ENCODE results near the gene KHDRBS2.

The KHDRBS2 gene

DNA sequence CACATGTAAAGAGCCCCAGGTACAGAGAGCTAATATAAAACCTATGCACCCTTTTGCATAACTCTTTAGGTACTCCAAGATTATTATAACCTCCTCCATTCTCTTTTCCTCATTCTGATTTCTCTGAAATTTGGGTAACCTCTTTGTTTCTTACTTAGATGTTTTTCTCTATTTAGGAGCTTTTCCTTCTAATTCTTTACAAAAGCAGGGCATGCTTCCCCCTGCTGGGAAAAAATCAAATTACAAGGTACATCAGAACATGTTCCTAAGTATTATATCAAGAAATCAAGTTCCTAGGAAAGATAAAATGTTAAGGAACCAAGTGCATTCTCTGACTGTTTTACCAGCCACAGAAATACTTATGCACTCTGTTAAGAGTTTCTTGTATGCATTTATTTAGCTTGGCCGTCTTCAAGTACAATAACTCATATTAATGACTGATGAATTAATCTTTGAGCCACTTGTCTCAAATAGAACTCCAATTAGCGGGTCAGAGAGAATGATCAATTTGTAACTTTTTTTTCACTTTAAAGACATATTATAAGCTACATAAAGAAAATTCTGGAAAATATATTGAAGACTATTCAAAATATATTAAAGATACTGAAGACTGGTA, 2.1 kb downstream of the KHDRBS2 start:
- peaks cover 11% of the 10 kb centered on the region for H3K9me3 ChIP-seq
- no peak overlapping the region for H3K4me3 ChIP-seq
- no peaks in the 10 kb centered on the region for H3K36me3 ChIP-seq
- no peaks in the 10 kb centered on the region for H4K20me1 ChIP-seq
- no peak overlapping the region for H3K9ac ChIP-seq
- no peak overlapping the region for H3K27ac ChIP-seq
- no peaks in the 10 kb centered on the region for H3K27me3 ChIP-seq
- H3K4me2 ChIP-seq, result no peak overlapping the region
- TF ChIP-seq Cebpa-rat (IDR thresholded peaks at IDR 0.05), result no peak
- no peaks in the 10 kb centered on the region for H3K4me1 ChIP-seq

GRCh38 chr6:62283365-62283764, 2.7 kb downstream of the KHDRBS2 start:
- Histone ChIP-seq H3K27me3 (no peaks in the 10 kb centered on the region), H3K4me3 (no peak overlapping the region), H3K4me1 (no peaks in the 10 kb centered on the region), H3K27ac (no peak overlapping the region), H3K9me3 (peaks cover 11% of the 10 kb centered on the region), H3K4me2 (no peak overlapping the region), H4K20me1 (no peaks in the 10 kb centered on the region), H3K36me3 (no peaks in the 10 kb centered on the region), H3K9ac (no peak overlapping the region)
- TF ChIP-seq Cebpa-rat (IDR thresholded peaks at IDR 0.05), result no peak

DNA sequence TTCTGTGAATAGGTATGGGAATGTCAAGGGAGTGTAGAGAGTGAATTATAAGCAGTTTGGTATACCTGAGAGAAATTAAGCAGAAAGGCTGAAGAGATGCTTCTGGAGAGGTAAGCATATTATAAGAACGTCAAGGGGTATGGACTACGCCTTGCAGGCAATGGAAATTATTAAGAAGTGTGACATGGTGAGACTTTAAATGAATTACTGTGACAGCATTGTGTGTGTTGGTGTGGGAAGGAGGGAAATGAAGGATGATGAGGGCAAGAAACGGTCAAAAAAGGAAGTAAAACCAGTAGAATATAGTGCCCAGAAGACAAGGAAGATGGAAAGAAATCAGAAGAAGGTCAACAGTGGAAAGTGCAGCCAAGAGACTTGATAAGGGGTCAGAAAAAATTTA, 5.9 kb downstream of the KHDRBS2 start:
- no peak overlapping the region for H3K4me3 ChIP-seq
- H3K4me1 ChIP-seq, result no peaks in the 10 kb centered on the region
- H3K27ac ChIP-seq, result no peak overlapping the region
- no peak overlapping the region for H3K4me2 ChIP-seq
- no peaks in the 10 kb centered on the region for H4K20me1 ChIP-seq
- H3K27me3 ChIP-seq, result no peaks in the 10 kb centered on the region
- H3K36me3 ChIP-seq, result no peaks in the 10 kb centered on the region
- H3K9ac ChIP-seq, result no peak overlapping the region
- TF ChIP-seq Cebpa-rat (IDR thresholded peaks at IDR 0.05), result no peak
- H3K9me3 ChIP-seq, result no peaks in the 10 kb centered on the region

- no peaks in the 10 kb centered on the region for H3K9me3 ChIP-seq
- H3K4me3 ChIP-seq, result no peak overlapping the region
- no peak for TF ChIP-seq Cebpa-rat (IDR thresholded peaks at IDR 0.05)
- no peak overlapping the region for H3K9ac ChIP-seq
- H3K36me3 ChIP-seq, result no peaks in the 10 kb centered on the region
- H3K4me2 ChIP-seq, result no peak overlapping the region
- H3K27me3 ChIP-seq, result no peaks in the 10 kb centered on the region
- no peaks in the 10 kb centered on the region for H4K20me1 ChIP-seq
- H3K4me1 ChIP-seq, result no peaks in the 10 kb centered on the region
- no peak overlapping the region for H3K27ac ChIP-seq
Measured at GRCh38 chr6:62272114-62272513, 13.9 kb downstream of the KHDRBS2 start.

GRCh38 chr6:62265906-62266525, 20.0 kb downstream of the KHDRBS2 start:
- H3K4me3 ChIP-seq, result no peak overlapping the region
- H3K36me3 ChIP-seq, result no peaks in the 10 kb centered on the region
- no peak overlapping the region for H3K27ac ChIP-seq
- H3K27me3 ChIP-seq, result no peaks in the 10 kb centered on the region
- H3K9ac ChIP-seq, result no peak overlapping the region
- H3K4me2 ChIP-seq, result no peak overlapping the region
- H4K20me1 ChIP-seq, result no peaks in the 10 kb centered on the region
- no peaks in the 10 kb centered on the region for H3K4me1 ChIP-seq
- no peak for TF ChIP-seq Cebpa-rat (IDR thresholded peaks at IDR 0.05)
- H3K9me3 ChIP-seq, result no peaks in the 10 kb centered on the region

- Histone ChIP-seq H3K4me3 (no peak overlapping the region), H3K4me1 (no peaks in the 10 kb centered on the region), H3K27me3 (no peaks in the 10 kb centered on the region), H3K9me3 (no peaks in the 10 kb centered on the region), H3K27ac (no peak overlapping the region), H3K36me3 (no peaks in the 10 kb centered on the region), H3K9ac (no peak overlapping the region), H3K4me2 (no peak overlapping the region), H4K20me1 (no peaks in the 10 kb centered on the region)
- TF ChIP-seq Cebpa-rat (IDR thresholded peaks at IDR 0.05), result no peak
Measured at GRCh38 chr6:62262283-62262682, 23.7 kb downstream of the KHDRBS2 start.

DNA sequence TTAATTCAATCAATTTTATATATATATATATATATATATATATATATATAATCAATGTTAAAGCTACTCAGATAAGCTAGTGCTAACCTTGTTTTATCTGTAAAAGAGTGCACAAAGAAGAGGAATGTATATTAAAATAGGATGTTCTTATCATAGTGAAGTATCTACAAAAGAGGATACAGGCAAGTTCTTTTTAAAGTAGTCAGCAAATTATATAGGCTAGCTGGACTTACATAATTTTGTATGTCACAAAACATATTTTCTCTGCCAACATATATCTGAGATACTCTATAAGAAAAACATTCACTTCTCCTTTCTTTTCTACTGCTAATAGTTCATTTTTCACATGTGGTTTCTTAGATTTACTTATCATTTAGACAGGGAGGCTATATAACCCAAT, 39.9 kb downstream of the KHDRBS2 start:
- Histone ChIP-seq H3K4me2 (no peak overlapping the region), H3K4me1 (no peaks in the 10 kb centered on the region), H3K9me3 (no peaks in the 10 kb centered on the region), H3K27ac (no peak overlapping the region), H3K4me3 (no peak overlapping the region), H3K9ac (no peak overlapping the region), H3K36me3 (no peaks in the 10 kb centered on the region), H4K20me1 (no peaks in the 10 kb centered on the region), H3K27me3 (no peaks in the 10 kb centered on the region)
- TF ChIP-seq Cebpa-rat (IDR thresholded peaks at IDR 0.05), result no peak

GRCh38 chr6:62236784-62237183, 49.2 kb downstream of the KHDRBS2 start:
- Histone ChIP-seq H3K4me3 (no peak overlapping the region), H3K27me3 (no peaks in the 10 kb centered on the region), H3K4me2 (no peak overlapping the region), H3K9ac (no peak overlapping the region), H3K27ac (no peak overlapping the region), H3K36me3 (no peaks in the 10 kb centered on the region), H3K4me1 (no peaks in the 10 kb centered on the region), H3K9me3 (no peaks in the 10 kb centered on the region; the same call in 1 of the 2 replicates), H4K20me1 (no peaks in the 10 kb centered on the region)
- no peak for TF ChIP-seq Cebpa-rat (IDR thresholded peaks at IDR 0.05)

DNA sequence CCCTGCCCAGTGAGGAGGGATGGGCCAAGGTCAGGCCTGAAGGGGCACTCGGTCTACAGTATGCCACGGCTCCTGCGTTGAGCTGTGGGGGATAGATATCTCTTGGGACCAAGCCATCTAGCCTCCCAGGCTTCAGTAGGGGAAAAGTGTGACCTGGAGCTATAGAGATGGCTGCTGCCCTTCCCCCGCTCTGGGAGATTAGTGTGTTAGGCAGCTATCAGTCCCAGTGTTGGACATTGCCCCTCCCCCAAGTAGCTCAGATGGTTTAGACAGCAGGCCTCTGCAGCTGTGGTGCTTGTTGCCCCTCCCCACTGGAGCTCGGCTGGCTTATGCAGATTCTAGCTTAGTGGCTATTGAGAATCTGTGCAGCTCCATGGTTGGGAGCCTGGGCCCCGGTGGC, 56.8 kb downstream of the KHDRBS2 start:
- Histone ChIP-seq H3K4me1 (no peaks in the 10 kb centered on the region), H4K20me1 (no peaks in the 10 kb centered on the region), H3K9ac (no peak overlapping the region), H3K27ac (no peak overlapping the region), H3K36me3 (no peaks in the 10 kb centered on the region), H3K9me3 (no peaks in the 10 kb centered on the region; the same call in 1 of the 2 replicates), H3K4me3 (no peak overlapping the region), H3K4me2 (no peak overlapping the region), H3K27me3 (no peaks in the 10 kb centered on the region)
- TF ChIP-seq Cebpa-rat (IDR thresholded peaks at IDR 0.05), result no peak

DNA sequence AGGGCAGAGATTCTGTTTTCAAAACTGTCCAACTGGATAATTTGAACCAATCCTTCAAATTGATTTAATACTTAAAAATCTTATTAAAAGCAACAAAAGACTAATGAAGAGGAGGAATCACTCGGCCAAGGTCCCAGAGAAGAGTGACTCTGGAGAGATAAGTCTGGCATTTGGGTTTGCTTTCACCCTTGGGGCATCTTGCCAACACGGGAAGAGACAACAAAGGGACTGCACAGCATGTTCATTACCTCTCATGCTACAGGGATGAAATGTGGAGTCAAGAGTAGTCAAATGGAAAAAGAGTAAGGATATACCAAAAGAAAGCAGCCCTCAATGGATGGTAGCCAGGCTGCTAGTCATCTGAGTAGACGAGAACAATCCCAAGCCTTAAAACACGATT, 68.2 kb downstream of the KHDRBS2 start:
- no peaks in the 10 kb centered on the region for H3K27me3 ChIP-seq
- H3K36me3 ChIP-seq, result no peaks in the 10 kb centered on the region
- peaks cover 7% of the 10 kb centered on the region for H3K9me3 ChIP-seq
- no peak overlapping the region for H3K27ac ChIP-seq
- H3K4me1 ChIP-seq, result no peaks in the 10 kb centered on the region
- H3K4me2 ChIP-seq, result no peak overlapping the region
- no peak for TF ChIP-seq Cebpa-rat (IDR thresholded peaks at IDR 0.05)
- no peaks in the 10 kb centered on the region for H4K20me1 ChIP-seq
- no peak overlapping the region for H3K4me3 ChIP-seq
- H3K9ac ChIP-seq, result no peak overlapping the region
